Central memory CD8-positive, alpha-beta T cell (primary cell): ENCODE results near the gene NOTCH3.

Experiments used
- ATAC-seq: fragments of 150-1000 bp; cut with Tn5 transposase; replicated peaks from 2 replicates; pipeline ENCODE4 v1.10.0; 2022; ENCODE audit warnings: mild to moderate bottlenecking, moderate FRiP score, moderate number of reproducible peaks; ENCODE audit not compliant: poor library complexity, severe bottlenecking; ENCODE audit errors: extremely low read depth
- DNase-seq, 2 donors: peaks; one replicate each; pipeline ENCODE4 v3.0.0; 2021; ENCODE audit warnings: low spot score in 2 of 2
- H3K27ac Mint-ChIP-seq: one replicate; pipeline ENCODE4 v1.8.0; 2022; ENCODE audit warnings: low read depth, mild to moderate bottlenecking, moderate library complexity, mixed read lengths
- H3K27me3 Mint-ChIP-seq: one replicate; pipeline ENCODE4 v1.8.0; 2022; ENCODE audit warnings: mixed read lengths
- H3K36me3 Mint-ChIP-seq: one replicate; pipeline ENCODE4 v1.8.0; 2022; ENCODE audit warnings: mild to moderate bottlenecking, moderate library complexity, mixed read lengths; ENCODE audit not compliant: insufficient read depth
- H3K4me1 Mint-ChIP-seq: one replicate; pipeline ENCODE4 v1.8.0; 2022; ENCODE audit warnings: mixed read lengths
- H3K4me3 Mint-ChIP-seq: one replicate; pipeline ENCODE4 v1.8.0; 2022; ENCODE audit warnings: mild to moderate bottlenecking, moderate library complexity, mixed read lengths
- H3K9me3 Mint-ChIP-seq: one replicate; pipeline ENCODE4 v1.8.0; 2022; ENCODE audit warnings: mixed read lengths

Gene NOTCH3

GRCh38 chr19:15243236-15243957 is 42.6 kb upstream of the NOTCH3 start:
- Mint-ChIP-seq H3K4me1 (peaks cover 14% of the 10 kb centered on the region), H3K27ac (no peak overlapping the region), H3K36me3 (peaks cover 24% of the 10 kb centered on the region), H3K4me3 (no peak overlapping the region), H3K9me3 (no peaks in the 10 kb centered on the region), H3K27me3 (no peaks in the 10 kb centered on the region)
- no peak for ATAC-seq
- no peak for DNase-seq

- Mint-ChIP-seq H3K9me3 (no peaks in the 10 kb centered on the region), H3K4me1 (peaks cover 14% of the 10 kb centered on the region), H3K27ac (peak overlapping the region; percentile 38), H3K4me3 (no peak overlapping the region), H3K36me3 (peaks cover 43% of the 10 kb centered on the region), H3K27me3 (no peaks in the 10 kb centered on the region)
- no peak for ATAC-seq
- no peak for DNase-seq
Measured at GRCh38 chr19:15241259-15241910, 40.6 kb upstream of the NOTCH3 start.

DNA sequence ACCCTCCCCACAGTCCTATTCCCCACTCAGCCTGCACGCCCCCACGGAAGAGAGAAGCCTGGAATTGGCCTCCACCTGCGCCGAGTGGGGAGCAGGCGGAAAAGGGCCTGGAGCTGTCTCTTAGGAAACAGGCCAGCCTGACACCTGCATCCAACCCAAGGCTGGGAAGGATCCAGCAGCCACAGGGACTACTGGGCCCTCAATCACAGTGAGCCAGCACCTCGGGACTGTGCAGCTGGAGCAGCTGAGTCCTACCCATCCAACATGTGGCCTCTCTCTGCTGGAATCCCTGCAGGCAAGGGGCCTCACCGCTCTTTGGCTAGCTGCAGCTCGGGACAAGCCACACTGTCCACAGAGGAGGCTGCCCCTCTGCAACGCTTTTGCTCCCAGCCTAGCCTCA is 39.7 kb upstream of the NOTCH3 start:
- Mint-ChIP-seq H3K4me1 (peaks cover 8% of the 10 kb centered on the region), H3K9me3 (no peaks in the 10 kb centered on the region), H3K27ac (no peak overlapping the region), H3K4me3 (no peak overlapping the region), H3K27me3 (no peaks in the 10 kb centered on the region), H3K36me3 (peaks cover 48% of the 10 kb centered on the region)
- ATAC-seq, result no peak
- no peak for DNase-seq

GRCh38 chr19:15239337-15239949 is 38.6 kb upstream of the NOTCH3 start:
- no peak for ATAC-seq
- peaks cover 51% of the 10 kb centered on the region for H3K36me3 Mint-ChIP-seq
- peaks cover 3% of the 10 kb centered on the region for H3K27me3 Mint-ChIP-seq

GRCh38 chr19:15238639-15239155 is 37.9 kb upstream of the NOTCH3 start:
- Mint-ChIP-seq H3K36me3 (peaks cover 49% of the 10 kb centered on the region), H3K4me3 (no peak overlapping the region), H3K9me3 (no peaks in the 10 kb centered on the region), H3K27ac (no peak overlapping the region), H3K4me1 (peaks cover 7% of the 10 kb centered on the region), H3K27me3 (peaks cover 10% of the 10 kb centered on the region)
- DNase-seq (no peak), ATAC-seq (no peak)

More at GRCh38 chr19:15239337-15239949, 38.6 kb upstream of the NOTCH3 start:
- H3K4me3 Mint-ChIP-seq, result no peak overlapping the region
- H3K9me3 Mint-ChIP-seq, result no peaks in the 10 kb centered on the region
- peaks cover 9% of the 10 kb centered on the region for H3K4me1 Mint-ChIP-seq
- DNase-seq, result no peak
- H3K27ac Mint-ChIP-seq, result no peak overlapping the region

DNA sequence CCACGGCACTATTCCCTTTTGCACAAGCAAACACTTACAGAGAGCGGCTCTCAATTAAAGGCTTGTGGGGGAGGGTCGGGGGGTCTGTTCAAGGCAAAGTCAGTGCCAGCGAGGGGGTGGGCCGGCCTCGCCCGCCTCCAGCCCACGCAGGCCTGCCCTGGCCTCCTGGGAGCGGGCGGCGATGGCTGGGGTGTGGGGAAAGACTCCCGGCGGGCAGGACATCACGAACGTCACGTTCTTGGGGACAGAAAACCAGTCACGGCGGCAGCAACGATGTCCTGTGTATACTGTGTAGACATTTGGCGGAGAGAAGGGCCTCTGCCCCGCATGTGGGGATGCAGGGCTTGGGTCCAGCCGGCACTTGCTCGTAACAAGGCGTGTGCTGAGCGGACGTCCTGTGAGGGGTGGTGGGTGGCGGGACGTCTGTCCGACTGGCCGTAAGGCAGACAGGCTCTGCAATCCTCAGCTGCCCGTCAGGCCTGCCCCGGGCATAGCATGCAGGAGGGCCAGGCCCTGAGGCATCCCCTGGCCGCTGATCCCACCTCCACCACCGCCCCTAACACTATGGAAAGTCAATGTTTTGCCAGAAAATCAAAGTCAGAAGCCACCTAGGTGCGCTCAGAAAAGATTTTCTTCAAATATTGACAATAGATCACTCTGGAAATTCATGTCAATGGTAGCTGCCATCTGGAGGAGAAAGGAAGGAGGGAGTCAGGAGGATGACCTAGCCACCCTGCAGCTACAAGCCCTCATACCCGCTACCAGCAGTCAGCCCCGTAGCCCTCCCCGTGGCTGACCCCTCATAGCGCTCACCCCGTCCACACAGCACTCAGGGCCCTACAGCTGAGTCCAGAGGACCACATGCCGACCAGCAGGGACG is 37.2 kb upstream of the NOTCH3 start:
- no peak overlapping the region for H3K27ac Mint-ChIP-seq
- peaks cover 4% of the 10 kb centered on the region for H3K4me1 Mint-ChIP-seq

DNA sequence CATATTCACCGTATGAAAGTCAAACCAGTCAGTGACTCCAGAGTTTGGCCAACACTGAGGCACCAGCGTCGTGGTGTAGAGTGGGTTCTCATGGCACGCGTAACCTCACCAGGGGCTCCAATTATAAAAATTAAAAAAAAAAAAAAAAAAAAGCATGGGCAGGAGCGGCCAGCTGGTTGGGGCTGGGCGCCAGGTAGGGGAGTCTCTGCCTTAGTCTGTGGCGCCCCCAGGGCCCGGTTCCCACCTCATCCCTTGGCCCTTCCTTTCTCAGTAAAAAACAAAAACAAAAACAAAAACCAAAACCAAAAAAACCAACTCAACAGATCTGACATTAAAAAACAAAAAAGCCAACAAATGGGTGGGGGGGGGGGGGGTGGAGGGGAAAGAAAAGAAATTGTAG is 36.1 kb upstream of the NOTCH3 start:
- ATAC-seq, result no peak
- H3K36me3 Mint-ChIP-seq, result peaks cover 44% of the 10 kb centered on the region
- no peaks in the 10 kb centered on the region for H3K9me3 Mint-ChIP-seq
- peaks cover 26% of the 10 kb centered on the region for H3K27me3 Mint-ChIP-seq
- peak overlapping the region; percentile 16 for H3K27ac Mint-ChIP-seq
- peaks cover 11% of the 10 kb centered on the region for H3K4me1 Mint-ChIP-seq
- H3K4me3 Mint-ChIP-seq, result no peak overlapping the region
- no peak for DNase-seq

More for the DNA sequence above, 37.2 kb upstream of the NOTCH3 start:
- Mint-ChIP-seq H3K9me3 (no peaks in the 10 kb centered on the region), H3K36me3 (peaks cover 46% of the 10 kb centered on the region), H3K4me3 (no peak overlapping the region), H3K27me3 (peaks cover 17% of the 10 kb centered on the region)
- no peak for ATAC-seq
- DNase-seq, result no peak

DNA sequence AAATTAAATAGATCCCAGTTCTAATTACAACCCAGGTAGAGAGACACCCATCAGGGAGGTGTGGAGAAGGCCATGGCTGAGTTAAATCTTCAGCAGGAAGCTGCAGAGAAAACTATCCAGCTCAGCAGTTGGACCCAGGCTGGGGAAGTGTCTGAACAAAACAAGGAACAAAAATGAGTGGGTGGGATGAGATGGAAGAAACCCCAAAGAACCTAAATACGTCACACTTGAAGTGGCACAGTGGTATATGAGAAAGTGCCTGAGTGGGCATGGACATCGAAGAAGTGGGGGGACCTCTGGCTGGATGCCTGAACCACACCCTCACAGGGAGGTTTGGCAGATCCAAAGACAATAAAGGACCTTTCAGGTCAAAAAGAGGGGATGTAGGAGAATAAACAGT is 35.0 kb upstream of the NOTCH3 start:
- H3K27me3 Mint-ChIP-seq, result peaks cover 33% of the 10 kb centered on the region
- H3K4me1 Mint-ChIP-seq, result peaks cover 11% of the 10 kb centered on the region
- peaks cover 44% of the 10 kb centered on the region for H3K36me3 Mint-ChIP-seq
- H3K4me3 Mint-ChIP-seq, result no peak overlapping the region
- H3K9me3 Mint-ChIP-seq, result no peaks in the 10 kb centered on the region
- peak overlapping the region; percentile 16 for H3K27ac Mint-ChIP-seq
- DNase-seq, result no peak
- ATAC-seq, result no peak

GRCh38 chr19:15234431-15235130 is 33.8 kb upstream of the NOTCH3 start:
- H3K9me3 Mint-ChIP-seq, result no peaks in the 10 kb centered on the region
- H3K27ac Mint-ChIP-seq, result no peak overlapping the region
- DNase-seq (no peak), ATAC-seq (no peak)
- peaks cover 37% of the 10 kb centered on the region for H3K27me3 Mint-ChIP-seq
- H3K4me1 Mint-ChIP-seq, result peaks cover 11% of the 10 kb centered on the region
- H3K36me3 Mint-ChIP-seq, result peaks cover 39% of the 10 kb centered on the region
- no peak overlapping the region for H3K4me3 Mint-ChIP-seq

- H3K27ac Mint-ChIP-seq, result no peak overlapping the region
- no peak overlapping the region for H3K4me3 Mint-ChIP-seq
Measured at GRCh38 chr19:15231271-15231670, 30.5 kb upstream of the NOTCH3 start.

GRCh38 chr19:15227261-15227660 is 26.5 kb upstream of the NOTCH3 start:
- no peaks in the 10 kb centered on the region for H3K9me3 Mint-ChIP-seq
- DNase-seq, result no peak
- H3K4me3 Mint-ChIP-seq, result no peak overlapping the region
- H3K27me3 Mint-ChIP-seq, result peaks cover 51% of the 10 kb centered on the region
- H3K4me1 Mint-ChIP-seq, result peaks cover 19% of the 10 kb centered on the region
- no peak for ATAC-seq
- H3K27ac Mint-ChIP-seq, result no peak overlapping the region
- H3K36me3 Mint-ChIP-seq, result peaks cover 2% of the 10 kb centered on the region

More at GRCh38 chr19:15231271-15231670, 30.5 kb upstream of the NOTCH3 start:
- Mint-ChIP-seq H3K9me3 (no peaks in the 10 kb centered on the region), H3K27me3 (peaks cover 47% of the 10 kb centered on the region), H3K36me3 (peaks cover 12% of the 10 kb centered on the region), H3K4me1 (peaks cover 11% of the 10 kb centered on the region)
- no peak for DNase-seq
- ATAC-seq, result no peak
